Measurements from ENCODE around the gene ZNF570. TPM values are rescaled to one million over a fixed set of nuclear protein-coding genes. Genes with fewer than 3 reads are reported as not detected.

The ZNF570 gene
- total and polyA plus RNA-seq, 2 of the 13 experiments (the other 11 are each of a cell fraction or from before 2014, with no cell fraction given): 1.0 to 4.4 TPM

DNA sequence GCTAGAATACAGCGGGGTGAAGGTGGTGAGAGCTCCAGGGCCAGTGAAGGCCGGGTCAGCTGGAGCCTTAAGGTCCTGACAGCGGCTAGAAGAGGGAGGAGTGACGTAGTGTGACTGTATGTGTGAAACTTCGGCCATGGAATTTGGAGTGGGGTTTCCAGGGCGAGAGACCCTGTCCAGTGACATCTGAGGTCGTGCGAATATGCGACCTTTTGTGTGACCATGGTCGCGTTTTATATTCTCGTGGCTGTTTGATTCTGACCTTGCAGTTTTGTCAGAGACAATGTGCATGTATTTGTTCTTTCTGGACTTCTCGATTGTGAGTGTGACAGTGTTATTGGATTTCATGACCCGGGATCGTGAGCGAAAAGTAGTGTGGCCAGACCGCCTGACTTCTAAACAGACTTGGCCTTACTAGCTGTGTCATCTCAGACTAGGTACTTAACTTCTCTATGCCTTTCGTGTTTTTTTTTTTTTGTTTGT, 1.5 kb upstream of the ZNF570 start:
- no peak for FAIRE-seq
- peak overlapping the region; percentile 78 for H3K4me2 ChIP-seq (ENCODE audit: low read depth, low read length)
- TF ChIP-seq NR2F6 (IDR thresholded peaks at IDR 0.05) (no peak), NR2F6 (CRISPR knock-in tag; IDR thresholded peaks at IDR 0.05) (0 out of 2 replicates have a peak, but pooled peaks have one; percentile 5), ZNF777 (CRISPR knock-in tag; IDR thresholded peaks at IDR 0.05) (no peak), SMAD1 (CRISPR knock-in tag; IDR thresholded peaks at IDR 0.05; ENCODE audit: borderline replicate concordance, low read depth) (0 out of 2 replicates have a peak, but pooled peaks have one; percentile 5), RBAK (CRISPR knock-in tag; IDR thresholded peaks at IDR 0.05) (no peak), ZBTB38 (CRISPR knock-in tag; IDR thresholded peaks at IDR 0.05) (0 out of 2 replicates have a peak, but pooled peaks have one; percentile 9), SALL2 (CRISPR knock-in tag; IDR thresholded peaks at IDR 0.05) (0 out of 2 replicates have a peak, but pooled peaks have one; percentile 7), KLF6 (CRISPR knock-in tag; IDR thresholded peaks at IDR 0.05) (0 out of 2 replicates have a peak, but pooled peaks have one; percentile 6), PHF21A (CRISPR knock-in tag; IDR thresholded peaks at IDR 0.05) (peak; percentile 7; the same call in 1 of the 2 replicates), HNRNPL (IDR thresholded peaks at IDR 0.05; ENCODE audit: low read depth, low read length) (no peak), NR2F1 (CRISPR knock-in tag; IDR thresholded peaks at IDR 0.05) (0 out of 4 replicates have a peak, but pooled peaks of 1 of the 2 experiments have one; percentile 4), GATAD1 (CRISPR knock-in tag; IDR thresholded peaks at IDR 0.05) (no peak)
- TF ChIP-seq, protein P1, sequence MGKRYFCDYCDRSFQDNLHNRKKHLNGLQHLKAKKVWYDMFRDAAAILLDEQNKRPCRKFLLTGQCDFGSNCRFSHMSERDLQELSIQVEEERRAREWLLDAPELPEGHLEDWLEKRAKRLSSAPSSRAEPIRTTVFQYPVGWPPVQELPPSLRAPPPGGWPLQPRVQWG (CRISPR knock-in tag; IDR thresholded peaks at IDR 0.05; ENCODE audit: borderline replicate concordance, low read depth): 0 out of 2 replicates have a peak, but pooled peaks have one; percentile 7
- TF ChIP-seq, protein P2, sequence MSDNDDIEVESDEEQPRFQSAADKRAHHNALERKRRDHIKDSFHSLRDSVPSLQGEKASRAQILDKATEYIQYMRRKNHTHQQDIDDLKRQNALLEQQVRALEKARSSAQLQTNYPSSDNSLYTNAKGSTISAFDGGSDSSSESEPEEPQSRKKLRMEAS (IDR thresholded peaks at IDR 0.05): no peak
- TF ChIP-seq, protein P3, sequence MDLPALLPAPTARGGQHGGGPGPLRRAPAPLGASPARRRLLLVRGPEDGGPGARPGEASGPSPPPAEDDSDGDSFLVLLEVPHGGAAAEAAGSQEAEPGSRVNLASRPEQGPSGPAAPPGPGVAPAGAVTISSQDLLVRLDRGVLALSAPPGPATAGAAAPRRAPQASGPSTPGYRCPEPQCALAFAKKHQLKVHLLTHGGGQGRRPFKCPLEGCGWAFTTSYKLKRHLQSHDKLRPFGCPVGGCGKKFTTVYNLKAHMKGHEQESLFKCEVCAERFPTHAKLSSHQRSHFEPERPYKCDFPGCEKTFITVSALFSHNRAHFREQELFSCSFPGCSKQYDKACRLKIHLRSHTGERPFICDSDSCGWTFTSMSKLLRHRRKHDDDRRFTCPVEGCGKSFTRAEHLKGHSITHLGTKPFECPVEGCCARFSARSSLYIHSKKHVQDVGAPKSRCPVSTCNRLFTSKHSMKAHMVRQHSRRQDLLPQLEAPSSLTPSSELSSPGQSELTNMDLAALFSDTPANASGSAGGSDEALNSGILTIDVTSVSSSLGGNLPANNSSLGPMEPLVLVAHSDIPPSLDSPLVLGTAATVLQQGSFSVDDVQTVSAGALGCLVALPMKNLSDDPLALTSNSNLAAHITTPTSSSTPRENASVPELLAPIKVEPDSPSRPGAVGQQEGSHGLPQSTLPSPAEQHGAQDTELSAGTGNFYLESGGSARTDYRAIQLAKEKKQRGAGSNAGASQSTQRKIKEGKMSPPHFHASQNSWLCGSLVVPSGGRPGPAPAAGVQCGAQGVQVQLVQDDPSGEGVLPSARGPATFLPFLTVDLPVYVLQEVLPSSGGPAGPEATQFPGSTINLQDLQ (CRISPR knock-in tag; IDR thresholded peaks at IDR 0.05): peak; percentile 7; the same call in 1 of the 2 replicates
- TF ChIP-seq, protein P4, sequence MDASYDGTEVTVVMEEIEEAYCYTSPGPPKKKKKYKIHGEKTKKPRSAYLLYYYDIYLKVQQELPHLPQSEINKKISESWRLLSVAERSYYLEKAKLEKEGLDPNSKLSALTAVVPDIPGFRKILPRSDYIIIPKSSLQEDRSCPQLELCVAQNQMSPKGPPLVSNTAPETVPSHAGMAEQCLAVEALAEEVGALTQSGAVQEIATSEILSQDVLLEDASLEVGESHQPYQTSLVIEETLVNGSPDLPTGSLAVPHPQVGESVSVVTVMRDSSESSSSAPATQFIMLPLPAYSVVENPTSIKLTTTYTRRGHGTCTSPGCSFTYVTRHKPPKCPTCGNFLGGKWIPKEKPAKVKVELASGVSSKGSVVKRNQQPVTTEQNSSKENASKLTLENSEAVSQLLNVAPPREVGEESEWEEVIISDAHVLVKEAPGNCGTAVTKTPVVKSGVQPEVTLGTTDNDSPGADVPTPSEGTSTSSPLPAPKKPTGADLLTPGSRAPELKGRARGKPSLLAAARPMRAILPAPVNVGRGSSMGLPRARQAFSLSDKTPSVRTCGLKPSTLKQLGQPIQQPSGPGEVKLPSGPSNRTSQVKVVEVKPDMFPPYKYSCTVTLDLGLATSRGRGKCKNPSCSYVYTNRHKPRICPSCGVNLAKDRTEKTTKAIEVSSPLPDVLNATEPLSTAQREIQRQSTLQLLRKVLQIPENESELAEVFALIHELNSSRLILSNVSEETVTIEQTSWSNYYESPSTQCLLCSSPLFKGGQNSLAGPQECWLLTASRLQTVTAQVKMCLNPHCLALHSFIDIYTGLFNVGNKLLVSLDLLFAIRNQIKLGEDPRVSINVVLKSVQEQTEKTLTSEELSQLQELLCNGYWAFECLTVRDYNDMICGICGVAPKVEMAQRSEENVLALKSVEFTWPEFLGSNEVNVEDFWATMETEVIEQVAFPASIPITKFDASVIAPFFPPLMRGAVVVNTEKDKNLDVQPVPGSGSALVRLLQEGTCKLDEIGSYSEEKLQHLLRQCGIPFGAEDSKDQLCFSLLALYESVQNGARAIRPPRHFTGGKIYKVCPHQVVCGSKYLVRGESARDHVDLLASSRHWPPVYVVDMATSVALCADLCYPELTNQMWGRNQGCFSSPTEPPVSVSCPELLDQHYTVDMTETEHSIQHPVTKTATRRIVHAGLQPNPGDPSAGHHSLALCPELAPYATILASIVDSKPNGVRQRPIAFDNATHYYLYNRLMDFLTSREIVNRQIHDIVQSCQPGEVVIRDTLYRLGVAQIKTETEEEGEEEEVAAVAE (CRISPR knock-in tag; IDR thresholded peaks at IDR 0.05; ENCODE audit: borderline replicate concordance): no peak

More for the DNA sequence above, 1.5 kb upstream of the ZNF570 start:
- H3K27ac ChIP-seq (ENCODE audit: extremely low read length, insufficient read depth, low read length): peak overlapping the region; percentile 89
- intact Hi-C loops (cut with micrococcal nuclease; ENCODE audit: unreplicated experiment): loop anchor here (2.0 to 10.0 kb wide), 5 partner anchors 95 to 550 kb away; partner anchors contain the start of genes ZFP30, ZNF527, ZNF540 and ZNF568
- peak overlapping the region; percentile 76 to 97 (median 89) for H3K4me3 ChIP-seq (replicated peaks in 1 of 3; ENCODE audit: insufficient read depth in 1 of 3, low read depth in 2 of 3, low read length in 3 of 3)
- peaks cover 0 to 11% of the 10 kb centered on the region in 2 experiments; a peak in 1 of 5 replicates for H3K36me3 ChIP-seq (replicated peaks in 1 of 2; ENCODE audit: control insufficient read depth in 1 of 2, insufficient read depth in 2 of 2, low read length in 2 of 2)
- WGBS (ENCODE audit: low lambda C conversion rate): 83% methylated on average over 18 of the region's 18 CpGs
- ChIA-PET CTCF (ENCODE audit: low intra/inter-chr PET ratio, low total read pairs) (no interaction called here), POLR2A (interaction anchor here (0.7 to 1.6 kb wide), 9 partner anchors 39 to 801 kb away, joined by 3 to 12 read pairs (median 4); partner anchors contain the start of genes ZNF383, ZNF420, ZNF461 and ZNF527)
- no peak for DNase-seq (ENCODE audit: low spot score)
- H3K4me1 ChIP-seq (ENCODE audit: insufficient read depth, low read length): peaks cover 30% of the 10 kb centered on the region
- TSS peak; percentile 63 for BruUV-seq (replicated peaks)
- no peaks in the 10 kb centered on the region; a peak in 1 of 5 replicates for H3K27me3 ChIP-seq (ENCODE audit: control insufficient read depth in 1 of 2, insufficient read depth in 2 of 2, low read length in 2 of 2)
- in situ Hi-C loops (cut with HindIII; ENCODE audit: extremely low pct_ligation_motif_present, low pct_unique_long_range_greater_than_20kb): no loop called here
- H3K9ac ChIP-seq (ENCODE audit: insufficient read depth, low read depth, low read length): peak overlapping the region; percentile 83
- no peaks in the 10 kb centered on the region for H4K20me1 ChIP-seq (ENCODE audit: insufficient read depth, low read length)
- H3K79me2 ChIP-seq (ENCODE audit: insufficient read depth, low read length): no peaks in the 10 kb centered on the region
- ATAC-seq: no peak
- peaks cover 13% of the 10 kb centered on the region for H3K9me3 ChIP-seq (ENCODE audit: low read length)
- H2AFZ ChIP-seq (ENCODE audit: low read length): peak overlapping the region; percentile 89
